Body of pancreas (tissue), 4 donors: ENCODE measurements around the gene ONECUT2.

Experiments used
- POLR2A ChIP-seq, 3 donors: fragments of 450-650 bp; IDR thresholded peaks; one replicate each; pipeline ENCODE4 v1.6.1; 2016; ENCODE audit warnings: antibody characterized with exemption in 3 of 3, mild to moderate bottlenecking in 2 of 3
- TF ChIP-seq, protein P1 (sequence below), 7 experiments: fragments of 450-650 bp in 4 of 7; fragments of 200-600 bp in 3 of 7; sonication (generic) in 3 of 7; IDR thresholded peaks; one replicate each; pipeline ENCODE4 v1.5.1; 2016 to 2019; ENCODE audit warnings: antibody characterized with exemption in 7 of 7

DNA sequence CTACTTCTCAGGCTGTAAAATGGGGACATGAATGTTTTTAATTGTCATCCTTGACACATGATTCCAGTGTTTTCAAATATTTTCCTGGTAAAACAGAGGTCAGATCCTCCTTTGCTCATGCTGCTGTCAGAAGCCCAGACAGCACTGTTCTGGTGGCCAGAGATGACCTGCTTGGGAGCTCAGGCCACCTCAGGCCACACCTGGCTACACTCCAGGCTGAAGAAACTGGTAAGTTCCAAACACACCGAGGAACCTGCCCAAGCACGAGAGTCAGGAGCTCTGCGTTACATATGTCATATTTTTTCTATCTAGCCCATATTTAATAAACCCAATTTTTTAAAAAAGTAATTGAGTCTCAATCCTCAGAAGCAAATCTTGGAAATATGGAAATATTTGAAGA is 103.4 kb downstream of the ONECUT2 start:
- TF ChIP-seq, protein P1, sequence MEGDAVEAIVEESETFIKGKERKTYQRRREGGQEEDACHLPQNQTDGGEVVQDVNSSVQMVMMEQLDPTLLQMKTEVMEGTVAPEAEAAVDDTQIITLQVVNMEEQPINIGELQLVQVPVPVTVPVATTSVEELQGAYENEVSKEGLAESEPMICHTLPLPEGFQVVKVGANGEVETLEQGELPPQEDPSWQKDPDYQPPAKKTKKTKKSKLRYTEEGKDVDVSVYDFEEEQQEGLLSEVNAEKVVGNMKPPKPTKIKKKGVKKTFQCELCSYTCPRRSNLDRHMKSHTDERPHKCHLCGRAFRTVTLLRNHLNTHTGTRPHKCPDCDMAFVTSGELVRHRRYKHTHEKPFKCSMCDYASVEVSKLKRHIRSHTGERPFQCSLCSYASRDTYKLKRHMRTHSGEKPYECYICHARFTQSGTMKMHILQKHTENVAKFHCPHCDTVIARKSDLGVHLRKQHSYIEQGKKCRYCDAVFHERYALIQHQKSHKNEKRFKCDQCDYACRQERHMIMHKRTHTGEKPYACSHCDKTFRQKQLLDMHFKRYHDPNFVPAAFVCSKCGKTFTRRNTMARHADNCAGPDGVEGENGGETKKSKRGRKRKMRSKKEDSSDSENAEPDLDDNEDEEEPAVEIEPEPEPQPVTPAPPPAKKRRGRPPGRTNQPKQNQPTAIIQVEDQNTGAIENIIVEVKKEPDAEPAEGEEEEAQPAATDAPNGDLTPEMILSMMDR (IDR thresholded peaks at IDR 0.05) = no peak
- no peak for TF ChIP-seq POLR2A (IDR thresholded peaks at IDR 0.05)
